ENCODE measurements around the gene PTCH1.
A peak's percentile ranks its signal among the peaks of the same experiment; 100 is the strongest.

PTCH1 gene

GRCh38 chr9:95497772-95498171, 19.0 kb downstream of the PTCH1 start:
- peak; percentile 73 for DNase-seq (ENCODE audit: low read depth)

- no peak for DNase-seq (ENCODE audit: low read depth)
These were observed 20.1 kb downstream of the PTCH1 start for GRCh38 chr9:95496687-95497086.

- DNase-seq (ENCODE audit: low read depth) = no peak
These were observed 20.8 kb downstream of the PTCH1 start for GRCh38 chr9:95495961-95496360.

DNA sequence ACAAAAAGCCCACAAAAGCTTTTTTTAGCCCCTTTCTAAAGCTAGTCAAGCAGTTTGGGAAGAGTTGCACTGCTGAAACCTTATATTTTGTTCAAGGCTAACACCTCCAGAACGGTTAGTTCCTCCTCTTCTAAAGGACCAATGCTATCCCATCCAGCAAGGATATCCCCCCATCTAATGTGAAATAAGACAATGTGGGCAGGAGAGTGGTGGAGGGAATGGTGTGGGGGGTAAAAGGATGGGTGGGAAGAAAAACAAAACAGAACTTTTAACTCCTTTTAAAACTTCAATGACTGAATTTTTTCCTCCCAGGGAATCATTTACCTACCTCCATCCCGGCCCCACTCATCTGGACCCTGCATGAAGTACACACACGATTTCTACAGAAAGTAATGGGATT, 21.2 kb downstream of the PTCH1 start:
- no peak for DNase-seq (ENCODE audit: low read depth)

GRCh38 chr9:95494416-95495371, 22.1 kb downstream of the PTCH1 start:
- DNase-seq (ENCODE audit: low read depth) = no peak

GRCh38 chr9:95494022-95494415, 22.8 kb downstream of the PTCH1 start:
- DNase-seq (ENCODE audit: low read depth) = no peak

GRCh38 chr9:95493402-95493801, 23.4 kb downstream of the PTCH1 start:
- DNase-seq (ENCODE audit: low read depth) = no peak

GRCh38 chr9:95491543-95492320, 25.0 kb downstream of the PTCH1 start:
- DNase-seq (ENCODE audit: low read depth) = no peak

DNA sequence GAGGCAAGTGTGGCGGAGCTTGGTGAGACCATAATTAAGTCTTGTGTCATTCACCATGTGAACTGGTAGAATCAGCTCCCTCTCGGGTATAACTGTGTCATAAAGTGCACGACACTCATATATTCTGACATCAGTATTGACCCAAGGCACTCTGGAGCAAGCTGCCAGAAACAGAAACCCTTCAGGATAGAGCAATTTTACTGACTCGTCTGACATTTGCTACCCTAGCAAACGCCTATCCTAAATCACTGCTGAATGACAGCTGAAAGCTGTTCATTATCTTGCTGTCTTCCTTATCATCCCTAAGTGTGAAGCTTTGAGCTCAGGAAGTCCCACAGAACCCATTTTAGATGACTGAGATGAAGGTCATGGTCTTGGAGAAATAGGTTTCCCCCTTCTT, 27.8 kb downstream of the PTCH1 start:
- no peak for DNase-seq (ENCODE audit: low read depth)

- DNase-seq (ENCODE audit: low read depth) = no peak
These were observed 30.5 kb downstream of the PTCH1 start for GRCh38 chr9:95486318-95486717.

DNA sequence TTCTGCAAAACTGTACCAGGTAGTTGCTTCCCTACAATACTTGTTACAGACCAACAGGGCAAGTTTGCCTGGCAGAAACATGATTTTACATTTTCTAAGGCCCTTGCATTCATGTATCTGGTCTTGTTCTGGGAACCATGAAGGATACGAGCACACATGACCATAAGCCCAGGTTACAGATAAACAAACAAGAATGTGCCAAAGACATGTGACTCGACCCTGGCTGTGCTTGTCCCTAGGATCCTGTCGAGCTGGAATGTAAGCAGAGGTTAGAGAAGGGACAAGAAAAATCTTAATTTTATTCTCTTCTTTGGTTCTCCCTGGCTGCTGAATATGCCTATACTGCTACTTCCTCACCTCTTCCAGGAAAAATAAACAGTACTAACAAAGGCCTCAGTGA, 32.5 kb downstream of the PTCH1 start:
- DNase-seq (ENCODE audit: low read depth) = no peak

DNA sequence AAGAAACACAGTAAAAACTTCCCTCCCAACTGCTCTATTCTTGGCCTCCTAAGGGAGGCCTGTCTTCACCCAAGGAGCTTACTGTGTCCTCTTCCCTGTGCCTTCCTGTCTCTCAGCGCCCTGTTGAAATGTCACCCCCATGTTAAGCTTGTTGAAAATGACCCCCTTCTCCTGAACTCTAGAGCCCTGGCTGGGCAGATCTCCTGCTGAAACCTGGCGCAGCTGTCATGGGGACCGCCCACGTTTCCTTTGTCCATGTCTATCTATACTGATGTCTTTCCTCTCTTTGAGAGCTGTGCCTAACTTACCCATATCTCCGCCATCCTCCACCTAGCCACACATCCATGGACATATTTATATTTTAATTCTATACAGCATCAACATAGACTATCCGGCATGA, 33.3 kb downstream of the PTCH1 start:
- DNase-seq (ENCODE audit: low read depth) = no peak

DNA sequence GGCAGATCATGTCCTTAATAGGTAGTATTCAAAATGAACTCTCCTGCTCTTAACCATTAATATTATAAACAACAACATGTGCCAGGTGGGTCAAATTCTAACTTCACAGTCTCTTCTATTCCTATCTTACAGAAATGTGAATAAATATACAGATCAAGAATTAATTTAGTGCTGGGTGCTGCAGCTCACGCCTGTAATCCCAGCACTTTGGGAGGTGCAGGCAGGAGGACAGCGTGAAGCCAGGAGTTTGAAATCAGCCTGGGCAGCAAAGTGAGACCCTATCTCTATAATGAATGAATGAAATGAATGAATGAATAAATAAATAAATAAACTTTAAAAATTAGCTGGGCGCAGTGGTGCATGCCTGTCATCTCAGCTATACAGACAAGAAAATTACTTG, 34.1 kb downstream of the PTCH1 start:
- DNase-seq (ENCODE audit: low read depth) = no peak

GRCh38 chr9:95481000-95481399, 35.8 kb downstream of the PTCH1 start:
- no peak for DNase-seq (ENCODE audit: low read depth)

DNA sequence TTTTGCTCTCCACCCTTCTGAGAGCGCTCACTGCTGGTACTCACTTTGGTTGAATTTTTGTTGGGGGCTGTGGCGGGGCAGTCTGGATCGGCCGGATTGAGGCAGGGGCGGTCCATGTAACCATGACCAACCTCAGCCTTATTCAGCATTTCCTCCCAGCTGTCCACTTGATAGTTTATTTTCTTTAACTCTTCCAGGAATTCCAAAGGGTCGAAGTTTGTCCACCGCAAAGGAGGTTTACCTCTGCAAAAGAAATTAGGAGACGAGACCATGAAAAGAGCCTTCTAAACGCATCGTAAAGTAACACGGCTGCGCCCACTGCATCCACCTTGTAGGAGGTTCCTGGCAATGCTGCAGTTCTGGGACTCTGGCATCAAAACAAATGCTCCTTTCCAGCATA, 36.4 kb downstream of the PTCH1 start:
- no peak for DNase-seq (ENCODE audit: low read depth)

DNA sequence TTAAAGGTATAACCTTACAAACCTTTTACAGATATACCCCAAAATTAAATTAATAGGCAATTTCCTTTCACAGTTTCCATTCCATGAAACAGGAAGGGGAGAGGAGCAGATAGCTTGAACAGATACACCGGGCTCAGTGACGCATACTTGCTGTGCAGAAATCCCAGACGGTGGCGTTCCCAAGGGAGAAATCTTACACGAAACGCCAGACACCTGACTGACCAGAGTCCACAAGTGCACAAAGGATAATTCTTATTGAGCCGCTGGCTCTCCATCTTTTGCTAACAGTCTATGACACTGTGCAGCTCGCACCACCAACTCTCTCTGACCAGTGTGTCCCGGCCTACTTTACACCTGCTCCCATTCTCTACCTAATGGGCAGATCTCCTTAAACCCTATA, 37.4 kb downstream of the PTCH1 start:
- DNase-seq (ENCODE audit: low read depth) = no peak

DNA sequence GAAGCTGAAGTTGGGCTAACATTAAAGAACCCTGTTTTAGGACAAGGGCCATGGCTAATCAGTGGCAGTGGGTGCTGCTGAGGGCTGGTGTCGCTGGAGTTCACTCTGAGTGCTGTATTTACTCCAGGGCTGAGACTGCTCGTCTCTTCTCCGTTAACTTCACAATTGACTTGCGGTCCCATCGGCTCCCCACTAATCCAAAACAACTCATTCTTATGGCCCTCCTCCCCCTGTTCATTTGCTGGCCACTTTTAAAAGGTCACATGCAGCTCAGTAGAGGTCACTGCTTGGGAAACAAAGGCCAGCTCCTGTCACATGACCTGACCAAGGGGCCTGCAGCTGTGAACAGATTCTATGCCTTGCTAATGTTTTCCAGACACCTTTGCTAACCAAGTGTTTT, 38.4 kb downstream of the PTCH1 start:
- DNase-seq (ENCODE audit: low read depth) = no peak

DNA sequence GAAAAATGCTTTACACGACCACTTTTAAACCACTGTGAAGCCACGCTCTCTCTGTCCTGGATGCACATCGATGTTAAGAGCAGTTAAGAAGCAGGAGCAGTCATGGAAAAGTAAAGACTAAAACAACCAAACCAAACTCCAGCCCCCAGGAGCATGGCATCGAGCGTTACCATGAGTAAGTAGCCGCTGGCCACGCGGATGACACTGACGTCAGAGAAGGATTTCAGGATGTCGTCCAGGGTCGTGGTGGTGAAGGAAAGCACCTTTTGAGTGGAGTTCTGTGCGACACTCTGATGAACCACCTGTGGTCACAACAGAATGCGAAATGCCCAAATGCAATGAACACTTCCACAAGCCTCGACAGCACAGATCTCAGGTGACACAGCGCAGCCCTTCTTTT, 38.9 kb downstream of the PTCH1 start:
- DNase-seq (ENCODE audit: low read depth) = no peak

DNA sequence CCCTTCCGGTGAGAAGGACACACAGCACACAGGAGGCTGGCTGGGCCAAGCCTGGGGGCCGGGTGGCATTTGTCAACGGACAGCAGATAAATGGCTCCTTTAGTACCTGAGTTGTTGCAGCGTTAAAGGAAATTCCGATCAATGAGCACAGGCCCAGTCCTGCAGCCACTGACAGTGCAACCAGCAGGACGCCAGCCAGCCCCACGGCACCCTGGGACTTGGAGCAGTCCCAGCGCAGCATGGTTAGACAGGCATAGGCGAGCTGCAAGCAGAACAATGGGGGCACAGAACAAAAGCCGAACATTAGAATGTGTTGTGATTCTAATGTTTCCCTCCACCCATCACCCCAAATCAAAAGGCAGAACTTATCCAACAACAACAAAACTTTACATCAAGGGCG, 39.3 kb downstream of the PTCH1 start:
- no peak for DNase-seq (ENCODE audit: low read depth)

DNA sequence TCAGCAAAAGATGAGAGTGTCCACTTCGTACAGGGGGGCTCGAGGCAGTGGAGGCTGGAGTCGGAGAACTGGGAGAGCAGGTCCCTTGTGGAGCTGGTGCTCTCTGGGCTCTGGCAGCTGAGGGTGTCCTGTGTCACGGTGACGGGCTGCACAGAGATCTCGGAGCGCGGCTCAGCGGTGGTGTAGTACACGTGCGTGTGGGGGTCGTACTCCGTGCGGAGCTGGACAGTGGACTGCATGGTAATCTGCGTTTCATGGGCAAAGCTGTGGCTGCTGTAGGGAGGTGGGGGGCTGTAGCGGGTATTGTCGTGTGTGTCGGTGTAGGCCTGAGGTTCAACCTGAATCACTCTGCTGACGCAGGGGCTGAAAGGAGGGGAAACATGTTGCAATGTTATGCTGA, 48.0 kb downstream of the PTCH1 start:
- no peak for DNase-seq (ENCODE audit: low read depth)

DNA sequence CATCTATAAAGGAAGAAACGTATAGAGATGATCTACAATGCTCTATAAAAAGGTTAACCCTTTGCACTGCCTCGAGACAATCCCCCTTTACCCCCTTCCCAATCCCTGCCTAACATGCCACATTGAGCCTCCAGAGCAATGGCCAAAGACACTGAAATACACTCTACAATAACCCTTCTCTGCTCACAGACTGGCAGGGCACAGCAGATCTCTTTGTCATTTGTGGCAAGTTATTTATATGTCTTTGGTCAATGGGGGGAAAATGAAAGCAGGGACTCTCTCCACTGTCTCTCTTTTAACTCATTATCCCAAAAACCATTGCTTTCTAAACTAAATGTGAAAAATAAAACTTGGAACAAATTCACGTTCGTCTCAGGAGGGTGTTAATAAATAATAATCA, 51.7 kb downstream of the PTCH1 start:
- DNase-seq (ENCODE audit: low read depth) = no peak

GRCh38 chr9:95463148-95464060, 53.4 kb downstream of the PTCH1 start:
- DNase-seq (ENCODE audit: low read depth) = no peak

Measured in EH (cell line).